RKO (cell line): ENCODE results near the gene MMRN1.

Experiments used
- DNase-seq: peaks from one replicate; pipeline ENCODE4 v3.0.0-alpha.2; 2016; ENCODE audit warnings: low spot score

Gene MMRN1

GRCh38 chr4:89914609-89915550, 20.2 kb downstream of the MMRN1 start:
- DNase-seq = peak; percentile 34

GRCh38 chr4:89915937-89916336, 21.3 kb downstream of the MMRN1 start:
- no peak for DNase-seq

GRCh38 chr4:89922848-89923416, 28.3 kb downstream of the MMRN1 start:
- no peak for DNase-seq

- DNase-seq = no peak
Measured at GRCh38 chr4:89928838-89929237, 34.2 kb downstream of the MMRN1 start.

GRCh38 chr4:89929425-89930159, 34.9 kb downstream of the MMRN1 start:
- DNase-seq = no peak

GRCh38 chr4:89939546-89939945, 44.9 kb downstream of the MMRN1 start:
- DNase-seq = no peak

- no peak for DNase-seq
Measured at GRCh38 chr4:89939994-89940393, 45.3 kb downstream of the MMRN1 start.

GRCh38 chr4:89942811-89943210, 48.2 kb downstream of the MMRN1 start:
- DNase-seq = no peak

- peak; percentile 51 for DNase-seq
Measured at GRCh38 chr4:89949782-89950387, 55.2 kb downstream of the MMRN1 start.

- DNase-seq = no peak
Measured at GRCh38 chr4:89952458-89952857, 57.8 kb downstream of the MMRN1 start.

- no peak for DNase-seq
Measured at GRCh38 chr4:89954906-89955695, 60.4 kb downstream of the MMRN1 start.

- DNase-seq = no peak
Measured at GRCh38 chr4:89957046-89957926, 62.6 kb downstream of the MMRN1 start.

GRCh38 chr4:89981789-89982334, 87.2 kb downstream of the MMRN1 start:
- DNase-seq = no peak

- no peak for DNase-seq
Measured at GRCh38 chr4:89988268-89988667, 93.6 kb downstream of the MMRN1 start.

GRCh38 chr4:89992744-89993143, 98.1 kb downstream of the MMRN1 start:
- no peak for DNase-seq

GRCh38 chr4:89994176-89994873, 99.7 kb downstream of the MMRN1 start:
- DNase-seq = peak; percentile 0

- DNase-seq = no peak
Measured at GRCh38 chr4:89995006-89995405, 100.4 kb downstream of the MMRN1 start.

GRCh38 chr4:89995814-89996213, 101.2 kb downstream of the MMRN1 start:
- DNase-seq = no peak

- no peak for DNase-seq
Measured at GRCh38 chr4:89997171-89997704, 102.6 kb downstream of the MMRN1 start.
